Jurkat, Clone E6-1 (cell line): Measurements from ENCODE around the gene GNB3.
A peak's percentile ranks its signal among the peaks of the same experiment; 100 is the strongest.
"Not testable (repeated sequence)": the region's sequence is repeated elsewhere in the genome, so short reads cannot be mapped to it uniquely, and the experiment has no call there.

Experiments
- DNase-seq: peaks from one replicate; pipeline ENCODE4 v3.0.0-alpha.2; 2011; ENCODE audit warnings: low read depth, low spot score
- H3K4me3 ChIP-seq: 2 replicates; pipeline ENCODE4 v1.5.1; 2011; ENCODE audit warnings: mild to moderate bottlenecking, low read length, control low read depth, moderate library complexity

GNB3 gene

DNA sequence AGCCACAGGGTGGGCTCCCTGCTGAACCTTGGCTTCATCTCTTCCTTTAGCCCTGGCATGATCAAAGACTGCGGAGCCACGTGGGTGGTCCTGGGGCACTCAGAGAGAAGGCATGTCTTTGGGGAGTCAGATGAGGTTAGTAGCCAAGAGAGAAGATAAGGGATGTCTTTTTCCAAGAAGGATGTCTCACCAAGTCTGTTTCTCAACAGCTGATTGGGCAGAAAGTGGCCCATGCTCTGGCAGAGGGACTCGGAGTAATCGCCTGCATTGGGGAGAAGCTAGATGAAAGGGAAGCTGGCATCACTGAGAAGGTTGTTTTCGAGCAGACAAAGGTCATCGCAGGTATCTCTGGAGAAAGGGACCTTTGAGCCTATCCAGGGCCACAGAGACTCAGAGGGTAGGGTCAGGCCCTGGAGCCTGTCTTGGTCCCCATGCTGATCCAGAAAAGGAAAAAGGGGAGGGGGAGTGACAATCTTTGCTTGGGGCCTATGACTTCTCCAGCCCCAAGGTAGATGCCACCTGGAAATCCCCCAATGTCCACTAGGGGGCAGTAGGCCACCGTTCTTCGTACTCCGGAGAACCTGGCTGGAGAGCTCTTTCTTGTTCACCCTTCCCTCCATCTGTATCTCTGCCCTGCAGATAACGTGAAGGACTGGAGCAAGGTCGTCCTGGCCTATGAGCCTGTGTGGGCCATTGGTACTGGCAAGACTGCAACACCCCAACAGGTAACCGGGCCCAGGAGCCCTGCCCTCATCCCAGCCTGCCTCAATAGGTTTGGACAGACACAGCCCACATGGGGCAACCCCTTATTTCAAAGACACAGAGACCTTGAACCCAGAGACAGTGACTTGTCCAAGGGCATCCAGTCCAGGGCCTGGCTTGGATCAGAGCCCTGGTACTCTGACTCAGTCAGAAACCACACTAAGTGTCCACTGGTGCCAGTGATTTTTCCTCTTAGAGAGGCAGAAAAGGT, 28.6 kb downstream of the GNB3 start:
- DNase-seq, result peak; percentile 76
- H3K4me3 ChIP-seq, result peak overlapping the region; percentile 95

DNA sequence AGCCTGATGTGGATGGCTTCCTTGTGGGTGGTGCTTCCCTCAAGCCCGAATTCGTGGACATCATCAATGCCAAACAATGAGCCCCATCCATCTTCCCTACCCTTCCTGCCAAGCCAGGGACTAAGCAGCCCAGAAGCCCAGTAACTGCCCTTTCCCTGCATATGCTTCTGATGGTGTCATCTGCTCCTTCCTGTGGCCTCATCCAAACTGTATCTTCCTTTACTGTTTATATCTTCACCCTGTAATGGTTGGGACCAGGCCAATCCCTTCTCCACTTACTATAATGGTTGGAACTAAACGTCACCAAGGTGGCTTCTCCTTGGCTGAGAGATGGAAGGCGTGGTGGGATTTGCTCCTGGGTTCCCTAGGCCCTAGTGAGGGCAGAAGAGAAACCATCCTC, 29.6 kb downstream of the GNB3 start:
- not testable (repeated sequence) for H3K4me3 ChIP-seq, DNase-seq

DNA sequence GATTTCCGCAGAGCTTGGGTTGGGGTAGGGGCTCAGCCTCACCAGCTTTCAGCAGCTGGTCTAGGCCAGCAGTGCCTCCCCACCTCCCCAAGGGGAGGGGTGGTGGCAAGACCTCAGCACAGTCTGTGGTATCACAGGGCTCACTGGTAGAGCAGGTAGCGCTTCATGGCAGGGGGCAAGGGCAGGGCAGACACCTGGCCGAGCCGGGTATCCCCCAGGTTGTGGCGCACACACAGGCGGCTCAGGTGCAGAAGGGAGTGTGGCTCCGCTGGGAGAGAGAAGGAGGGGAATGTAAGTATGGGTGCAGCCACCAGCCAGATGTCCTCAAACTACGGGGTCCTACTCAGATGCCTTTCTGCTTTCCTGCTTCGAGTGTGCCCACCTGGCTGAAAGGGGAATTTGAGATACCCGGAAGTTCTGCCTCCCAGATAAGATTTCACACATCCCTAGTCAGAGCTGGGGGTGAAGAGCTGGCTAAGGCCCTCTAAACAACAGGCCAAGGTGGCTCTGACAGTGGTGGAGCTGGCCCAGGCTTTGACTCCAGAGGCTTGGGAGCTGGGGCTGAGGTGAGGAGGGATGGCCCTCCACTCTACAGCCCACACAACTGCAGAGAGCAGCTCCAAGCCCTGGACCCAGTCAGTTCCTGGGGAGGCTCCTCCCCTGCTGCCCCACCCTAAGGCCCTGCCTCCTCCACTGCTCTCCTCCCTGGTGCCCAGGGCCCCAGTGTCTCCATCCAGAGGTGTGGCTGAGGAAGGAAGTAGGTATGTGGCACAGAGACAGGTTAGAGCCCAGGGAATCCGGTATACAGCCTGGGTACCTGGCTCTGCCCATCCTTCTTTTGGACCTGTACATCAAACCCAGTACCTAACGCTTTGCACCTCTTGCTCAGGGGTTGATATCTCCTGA, 30.6 kb downstream of the GNB3 start:
- H3K4me3 ChIP-seq, result no peak overlapping the region
- no peak for DNase-seq

DNA sequence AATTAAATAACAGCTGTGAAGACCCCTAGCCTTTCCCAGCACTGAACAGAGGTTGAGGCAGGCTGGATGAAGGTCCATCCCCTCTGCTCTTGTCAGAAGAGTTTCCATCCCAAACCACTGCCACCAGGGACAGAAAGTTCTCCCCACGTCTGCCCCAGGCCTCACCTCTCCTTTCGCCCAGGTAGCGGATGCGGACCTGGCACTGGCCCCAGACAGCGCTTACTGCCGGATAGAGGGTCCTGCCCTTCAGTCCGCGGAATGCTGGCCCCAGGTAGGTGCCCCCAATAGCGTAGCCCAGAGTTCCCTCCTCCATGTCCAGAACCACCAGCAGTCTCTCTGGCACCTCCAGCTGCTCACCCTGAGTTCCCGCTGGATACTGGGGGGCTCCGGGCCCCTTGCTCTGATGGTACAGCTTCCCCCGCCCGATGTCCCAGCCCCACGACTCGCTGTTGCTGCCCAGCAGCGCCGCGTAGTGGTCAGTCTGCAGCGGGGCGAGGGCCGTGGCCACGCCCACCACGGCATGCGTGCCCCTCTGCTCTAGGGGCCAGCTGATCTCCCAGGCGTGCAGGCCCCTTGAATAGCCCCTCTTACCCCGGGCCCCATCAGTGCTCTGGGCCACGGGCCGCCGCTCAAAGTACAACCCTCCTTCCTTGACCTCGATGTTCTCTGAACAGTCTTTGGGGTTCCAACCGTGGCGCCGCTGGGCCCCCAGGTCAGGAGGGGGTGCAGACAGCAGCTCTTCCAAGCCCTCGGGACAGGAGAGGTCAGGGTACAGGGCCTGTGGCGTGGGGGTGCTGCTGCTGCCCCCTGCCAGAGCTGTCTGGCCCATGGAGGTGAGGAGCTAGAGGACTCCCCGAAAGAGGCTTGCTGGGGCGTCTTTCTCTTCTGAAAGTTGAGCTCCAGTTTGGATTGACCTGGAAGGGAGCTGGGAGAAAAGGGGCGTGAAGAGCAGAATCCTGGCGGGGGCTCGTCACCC, 31.6 kb downstream of the GNB3 start:
- H3K4me3 ChIP-seq, result peak overlapping the region; percentile 85
- DNase-seq, result peak; percentile 65

DNA sequence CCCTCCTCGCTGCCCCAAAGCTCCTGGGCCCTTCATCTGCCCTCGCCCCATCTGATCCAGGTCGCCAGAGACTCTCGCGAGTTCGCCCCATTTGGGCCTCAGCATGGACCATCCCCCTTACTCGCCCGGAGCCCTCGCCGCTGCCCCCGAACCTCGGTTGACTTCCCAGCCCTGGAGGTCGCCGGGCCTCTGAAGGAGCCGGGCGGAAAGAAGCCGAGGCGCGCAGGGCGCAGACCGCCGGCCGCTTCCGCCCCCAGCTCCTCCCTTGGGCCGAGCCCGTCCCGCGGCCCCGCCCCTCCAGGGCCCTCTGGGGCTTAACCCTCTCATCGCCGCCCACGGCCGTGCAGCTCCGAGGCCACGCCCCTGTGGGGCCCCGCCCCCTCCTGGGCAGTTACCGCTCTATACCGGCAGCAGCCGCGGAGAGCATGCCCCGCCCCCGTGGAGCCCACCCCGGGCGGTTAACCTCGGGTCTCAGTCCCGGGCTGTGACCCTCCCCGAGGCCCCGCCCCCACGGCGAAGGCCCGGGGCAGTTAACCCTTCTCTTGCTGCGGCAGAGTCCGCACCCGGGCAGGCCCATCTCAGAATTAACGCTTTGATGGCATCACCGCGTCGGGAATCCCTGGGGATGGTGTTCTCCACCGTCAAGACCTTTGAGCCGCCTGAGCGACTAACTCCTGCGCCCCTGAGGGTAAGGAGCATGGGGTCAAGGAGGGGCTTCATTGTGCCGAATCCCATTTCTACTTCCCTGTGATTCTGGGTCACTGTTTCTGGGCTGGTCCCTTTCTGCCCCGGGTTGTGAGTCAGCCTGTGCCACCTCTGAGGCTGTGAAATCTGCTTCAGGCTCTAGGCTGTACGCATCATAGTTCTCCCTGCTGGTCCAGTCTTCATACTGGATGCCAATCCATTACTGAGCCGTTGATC, 32.6 kb downstream of the GNB3 start, which contains the start of gene SPSB2:
TSS of gene SPSB2 (minus strand) at position 210 of the 921 bp plus-strand sequence. CDS start 402 bp downstream, outside the sequence.
- H3K4me3 ChIP-seq, result peak within 1 kb of the TSS; percentile 85
- DNase-seq, result peak; percentile 95

DNA sequence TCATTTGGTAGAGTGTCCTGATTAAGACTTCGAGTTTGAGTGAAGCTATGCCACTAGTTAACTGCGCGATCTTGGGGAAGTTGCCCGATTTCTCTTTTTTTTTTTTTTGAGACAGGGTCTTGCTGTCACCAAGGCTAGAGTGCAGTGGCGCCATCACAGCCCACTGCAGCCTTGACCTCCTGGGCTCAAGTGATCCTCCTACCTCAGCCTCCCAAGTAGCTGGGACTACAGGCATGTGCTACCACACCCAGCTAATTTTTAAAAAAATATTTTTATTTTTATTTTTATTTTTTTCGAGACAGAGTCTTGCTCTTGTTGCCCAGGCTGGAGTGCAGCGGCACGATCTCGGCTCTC, 33.3 kb downstream of the GNB3 start:
- peak overlapping the region; percentile 85 for H3K4me3 ChIP-seq
- DNase-seq, result not testable (repeated sequence)

DNA sequence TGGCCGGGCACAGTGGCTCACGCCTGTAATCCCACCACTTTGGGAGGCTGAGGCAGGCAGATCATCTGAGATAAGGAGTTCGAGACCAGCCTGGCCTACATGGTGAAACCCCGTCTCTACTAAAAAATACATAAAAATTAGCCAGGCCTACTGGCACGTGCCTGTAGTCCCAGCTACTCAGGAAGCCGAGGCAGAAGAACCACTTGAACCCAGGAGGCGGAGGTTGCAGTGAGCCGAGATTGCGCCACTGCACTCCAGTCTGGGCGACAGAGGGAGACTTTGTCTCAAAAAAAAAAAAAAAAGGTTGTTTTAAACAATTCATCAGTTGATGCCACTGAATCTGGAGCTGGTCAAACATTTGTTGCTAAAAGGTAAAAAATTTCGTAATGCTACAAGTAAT, 39.1 kb downstream of the GNB3 start:
- not testable (repeated sequence) for DNase-seq, H3K4me3 ChIP-seq

DNA sequence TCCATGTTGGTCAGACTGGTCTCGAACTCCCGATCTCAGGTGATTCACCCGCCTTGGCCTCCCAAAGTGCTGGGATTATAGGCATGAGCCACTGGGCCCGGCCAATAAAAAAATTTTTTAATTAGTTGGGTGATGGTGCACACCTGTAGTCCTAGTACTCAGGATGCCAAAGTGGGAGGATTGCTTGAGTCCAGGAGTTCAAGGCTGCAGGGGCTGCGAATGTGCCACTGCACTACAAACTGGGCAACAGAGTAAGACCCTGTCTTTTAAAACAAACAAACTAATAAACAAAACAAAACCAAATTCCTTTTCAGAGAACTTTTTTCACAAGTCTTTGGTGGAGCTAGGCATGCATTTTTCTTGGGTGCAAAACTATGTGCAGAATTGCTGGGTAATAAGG, 42.5 kb downstream of the GNB3 start:
- no peak overlapping the region for H3K4me3 ChIP-seq
- DNase-seq, result no peak

DNA sequence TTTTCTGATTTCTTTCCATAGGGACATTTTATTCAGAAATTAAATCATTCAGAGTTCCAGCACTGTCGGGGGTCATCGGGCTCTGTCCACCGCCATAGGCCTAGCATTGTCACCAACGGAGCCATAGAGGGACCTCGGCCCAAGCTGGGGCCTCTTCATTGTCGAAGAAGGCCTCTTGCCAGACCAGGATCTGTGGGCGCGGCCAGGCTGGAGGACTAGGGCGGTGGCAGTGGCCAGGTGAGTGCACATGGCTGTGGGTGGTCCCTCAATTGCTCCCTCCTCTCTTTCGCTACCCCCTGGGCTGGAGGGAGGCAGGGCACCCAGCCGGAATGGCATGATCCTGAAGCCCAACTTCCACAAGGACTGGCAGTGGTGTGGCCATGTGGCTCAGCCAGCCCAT, 43.0 kb downstream of the GNB3 start:
- DNase-seq, result no peak
- no peak overlapping the region for H3K4me3 ChIP-seq

DNA sequence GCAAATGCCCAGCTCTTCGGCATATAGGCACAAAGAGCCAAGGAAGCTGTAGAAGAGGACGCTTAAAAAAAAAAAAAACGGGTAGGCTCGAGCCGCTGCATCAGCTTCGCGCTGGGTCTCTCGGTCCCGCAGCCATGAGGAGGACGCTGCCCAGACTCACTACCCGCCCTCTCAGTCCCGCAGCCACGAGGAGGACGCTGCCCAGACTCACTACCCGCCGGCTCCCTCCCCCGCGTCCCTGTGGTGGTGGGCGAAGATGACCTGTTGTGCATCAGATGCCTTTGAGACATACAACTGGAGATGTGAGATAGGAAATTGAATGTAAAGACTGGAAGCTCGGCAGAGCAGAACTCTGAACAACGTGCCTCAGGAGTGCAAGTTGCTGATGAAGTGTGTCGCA, 43.8 kb downstream of the GNB3 start:
- no peak overlapping the region for H3K4me3 ChIP-seq

DNA sequence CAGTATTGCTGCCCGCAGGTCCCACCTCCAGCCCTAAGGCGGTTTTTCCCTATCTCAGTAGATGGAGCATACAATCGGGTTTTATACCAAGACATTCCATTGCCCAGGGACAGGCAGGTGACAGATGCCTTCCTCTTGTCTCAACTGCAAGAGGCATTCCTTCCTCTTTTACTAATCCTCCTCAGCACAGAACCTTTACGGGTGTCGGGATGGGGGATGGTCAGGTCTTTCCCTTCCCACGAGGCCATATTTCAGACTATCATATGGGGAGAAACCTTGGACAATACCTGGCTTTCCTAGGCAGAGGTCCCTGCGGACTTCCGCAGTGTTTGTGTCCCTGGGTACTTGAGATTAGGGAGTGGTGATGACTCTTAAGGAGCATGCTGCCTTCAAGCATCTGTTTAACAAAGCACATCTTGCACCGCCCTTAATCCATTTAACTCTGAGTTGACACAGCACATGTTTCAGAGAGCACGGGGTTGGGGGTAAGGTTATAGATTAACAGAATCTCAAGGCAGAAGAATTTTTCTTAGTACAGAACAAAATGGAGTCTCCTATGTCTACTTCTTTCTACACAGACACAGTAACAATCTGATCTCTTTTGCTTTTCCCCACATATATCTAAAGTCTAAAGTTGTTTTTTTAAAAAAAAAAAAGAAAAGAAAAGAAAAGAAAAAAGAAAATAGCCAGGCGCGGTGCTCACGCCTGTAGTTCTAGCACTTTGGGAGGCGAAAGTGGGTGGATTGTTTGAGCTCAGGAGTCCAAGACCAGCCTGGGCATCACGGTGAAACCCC, 45.7 kb downstream of the GNB3 start:
- not testable (repeated sequence) for DNase-seq, H3K4me3 ChIP-seq

More for the DNA sequence above, 43.8 kb downstream of the GNB3 start:
- DNase-seq, result no peak

DNA sequence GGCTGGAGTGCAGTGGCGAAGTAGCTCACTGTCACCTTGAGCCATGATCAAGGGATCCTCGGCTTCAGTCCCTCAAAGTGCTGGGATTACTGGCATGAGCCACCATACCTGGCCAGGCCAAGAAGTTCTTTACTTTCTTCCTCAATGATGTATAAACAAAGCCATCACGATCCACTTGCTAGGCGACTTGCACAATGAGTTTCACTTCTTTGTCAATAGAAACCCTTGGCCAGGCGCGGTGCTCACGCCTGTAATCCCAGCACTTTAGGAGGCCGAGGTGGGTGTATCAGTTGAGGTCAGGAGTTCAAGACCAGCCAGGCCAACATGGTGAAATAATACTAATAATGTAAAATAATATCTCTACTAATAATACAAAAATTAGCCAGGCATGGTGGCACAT, 46.7 kb downstream of the GNB3 start:
- no peak for DNase-seq
- H3K4me3 ChIP-seq, result no peak overlapping the region

DNA sequence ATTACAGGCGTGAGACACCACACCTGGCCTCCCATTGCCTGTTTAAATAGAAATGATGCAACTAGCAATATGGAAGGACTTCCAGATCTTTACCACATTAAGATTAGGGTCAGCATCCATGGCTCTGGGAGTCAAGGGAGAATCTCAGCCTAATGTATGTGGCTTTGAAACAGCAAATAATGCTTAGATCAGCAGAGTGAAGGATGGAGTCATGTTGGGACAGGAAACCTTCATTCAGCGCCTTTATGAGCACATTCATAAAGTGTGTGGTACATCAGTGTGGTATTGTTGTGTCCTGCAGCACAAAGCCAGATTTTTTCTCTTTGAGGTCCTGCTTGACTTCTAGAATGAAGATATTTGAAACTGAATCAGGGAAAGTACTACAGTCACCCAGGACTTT, 47.6 kb downstream of the GNB3 start:
- no peak overlapping the region for H3K4me3 ChIP-seq
- DNase-seq, result no peak

DNA sequence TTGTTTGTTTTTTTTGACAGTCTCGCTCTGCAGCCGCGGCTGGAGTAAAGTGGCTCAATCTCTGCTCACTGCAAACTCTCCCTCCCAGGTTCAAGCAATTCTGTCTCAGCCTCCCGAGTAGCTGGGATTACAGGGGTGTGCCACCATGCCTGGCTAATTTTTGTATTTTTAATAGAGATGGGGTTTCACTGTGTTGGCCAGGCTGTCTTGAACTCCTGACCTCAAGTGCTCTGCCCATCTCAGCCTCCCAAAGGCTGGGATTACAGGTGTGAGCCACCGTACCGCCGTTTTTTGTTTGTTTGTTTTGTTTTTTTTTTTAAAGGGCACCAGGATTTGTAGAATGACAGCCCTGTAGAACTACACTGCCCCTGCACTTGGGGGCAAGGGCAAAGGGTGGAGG, 48.1 kb downstream of the GNB3 start:
- not testable (repeated sequence) for DNase-seq, H3K4me3 ChIP-seq

DNA sequence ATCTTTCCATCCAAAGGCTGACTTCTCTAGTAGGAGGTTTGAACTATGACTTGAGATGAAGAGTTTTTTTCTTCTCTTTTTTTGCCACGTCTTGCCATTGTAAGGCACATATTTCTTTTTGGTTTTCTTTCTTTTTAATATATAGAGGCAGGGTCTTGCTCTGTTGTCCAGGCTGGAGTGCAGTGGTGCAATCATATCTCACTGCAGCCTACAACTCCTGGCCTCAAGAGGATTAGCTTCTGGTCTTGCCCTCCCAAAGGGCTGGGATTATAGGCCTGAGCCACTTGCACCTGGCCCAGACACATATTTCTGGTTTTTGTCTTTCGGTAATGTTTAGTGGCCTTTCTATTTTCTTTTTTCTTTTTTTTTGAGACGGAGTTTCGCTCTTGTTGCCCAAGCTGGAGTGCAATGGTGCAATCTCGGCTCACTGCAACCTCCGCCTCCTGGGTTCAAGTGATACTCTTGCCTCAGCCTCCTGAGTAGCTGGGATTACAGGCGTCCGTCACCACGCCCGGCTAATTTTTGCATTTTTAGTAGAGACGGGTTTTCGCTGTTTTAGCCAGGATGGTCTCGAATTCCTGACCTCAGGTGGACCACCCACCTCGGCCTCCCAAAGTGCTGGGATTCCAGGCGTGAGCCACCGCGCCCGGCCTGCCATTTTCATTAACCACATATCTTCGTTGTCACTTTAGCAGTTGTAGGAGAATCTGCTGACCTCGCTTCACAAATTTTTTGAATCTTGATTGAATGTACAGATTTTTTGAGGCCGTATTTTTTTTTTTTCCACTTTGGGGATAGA, 49.2 kb downstream of the GNB3 start:
- H3K4me3 ChIP-seq, DNase-seq: not testable (repeated sequence)
